ENCODE measurements around the gene SLC25A23. TPM values are rescaled to one million over a fixed set of nuclear protein-coding genes. Genes with fewer than 3 reads are reported as not detected.

Gene SLC25A23
- total and polyA plus RNA-seq, 9 of the 15 experiments (the other 6 are each of a cell fraction or from before 2014, with no cell fraction given), result 6.1 to 72.0 (median 26.6) TPM

DNA sequence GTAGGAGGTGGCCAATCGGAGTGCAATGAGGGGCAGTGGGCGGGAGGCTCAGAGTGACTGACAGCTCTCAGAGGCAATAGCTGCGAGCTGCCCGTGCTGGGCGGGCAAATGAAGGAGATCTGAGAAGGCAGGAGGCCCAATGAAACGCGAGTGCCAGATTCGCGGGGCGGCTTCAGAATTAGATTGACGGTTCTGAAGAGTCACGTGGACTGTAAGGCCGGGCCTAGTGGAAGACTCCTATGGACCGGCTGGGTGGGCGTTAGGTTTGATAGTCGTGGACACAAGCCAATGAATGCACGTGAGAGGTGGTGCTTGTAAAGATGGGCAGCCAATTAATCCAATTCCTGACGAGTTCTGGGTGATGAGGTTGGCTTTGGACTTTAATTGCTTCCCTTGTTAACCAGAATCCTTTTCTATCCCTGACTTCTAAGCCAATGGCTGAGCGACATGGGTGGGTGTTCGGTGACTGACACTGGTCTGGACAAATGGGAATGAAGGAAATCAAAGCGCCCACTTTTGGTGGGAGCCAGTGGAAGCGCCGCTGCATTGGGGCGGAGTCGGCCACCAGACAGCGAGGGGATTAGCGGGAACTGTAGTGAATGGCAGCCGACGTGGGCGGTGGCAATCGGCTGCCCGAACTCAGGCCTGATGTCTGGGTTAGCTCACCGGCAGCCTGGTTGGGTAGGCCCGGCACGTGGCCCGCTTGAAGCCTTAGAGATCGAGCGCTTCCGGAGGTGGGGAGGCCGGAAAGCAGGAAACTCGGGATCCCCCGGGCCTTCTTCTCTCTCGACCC lies 34.5 kb downstream of the SLC25A23 start (continued):
- TF ChIP-seq, protein P1, sequence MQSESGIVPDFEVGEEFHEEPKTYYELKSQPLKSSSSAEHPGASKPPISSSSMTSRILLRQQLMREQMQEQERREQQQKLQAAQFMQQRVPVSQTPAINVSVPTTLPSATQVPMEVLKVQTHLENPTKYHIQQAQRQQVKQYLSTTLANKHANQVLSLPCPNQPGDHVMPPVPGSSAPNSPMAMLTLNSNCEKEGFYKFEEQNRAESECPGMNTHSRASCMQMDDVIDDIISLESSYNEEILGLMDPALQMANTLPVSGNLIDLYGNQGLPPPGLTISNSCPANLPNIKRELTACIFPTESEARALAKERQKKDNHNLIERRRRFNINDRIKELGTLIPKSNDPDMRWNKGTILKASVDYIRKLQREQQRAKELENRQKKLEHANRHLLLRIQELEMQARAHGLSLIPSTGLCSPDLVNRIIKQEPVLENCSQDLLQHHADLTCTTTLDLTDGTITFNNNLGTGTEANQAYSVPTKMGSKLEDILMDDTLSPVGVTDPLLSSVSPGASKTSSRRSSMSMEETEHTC (IDR thresholded peaks at IDR 0.05), result no peak; the same call in 1 of the 2 replicates
- TF ChIP-seq RHOXF2B (CRISPR knock-in tag; conservative IDR thresholded peaks at IDR 0.05) (no peak), KDM4B (IDR thresholded peaks at IDR 0.05; ENCODE audit: borderline replicate concordance in 2 of 2, low read depth in 1 of 2) (peak in 1 of 2 experiments; percentile 70; a peak in 1 of 4 replicates), HDAC6 (IDR thresholded peaks at IDR 0.05; ENCODE audit: low read depth, low read length) (no peak), REST (IDR thresholded peaks at IDR 0.05; ENCODE audit: borderline replicate concordance) (peak; percentile 62), REST (CRISPR knock-in tag; IDR thresholded peaks at IDR 0.05; ENCODE audit: low read depth) (peak; percentile 83; the same call in 1 of the 2 replicates), STAT5A (IDR thresholded peaks at IDR 0.05; ENCODE audit: borderline replicate concordance, low read length) (no peak), STAG1 (CRISPR knock-in tag; IDR thresholded peaks at IDR 0.05; ENCODE audit: borderline replicate concordance) (no peak), VEZF1 (CRISPR knock-in tag; IDR thresholded peaks at IDR 0.05) (no peak)
- TF ChIP-seq, protein P2, sequence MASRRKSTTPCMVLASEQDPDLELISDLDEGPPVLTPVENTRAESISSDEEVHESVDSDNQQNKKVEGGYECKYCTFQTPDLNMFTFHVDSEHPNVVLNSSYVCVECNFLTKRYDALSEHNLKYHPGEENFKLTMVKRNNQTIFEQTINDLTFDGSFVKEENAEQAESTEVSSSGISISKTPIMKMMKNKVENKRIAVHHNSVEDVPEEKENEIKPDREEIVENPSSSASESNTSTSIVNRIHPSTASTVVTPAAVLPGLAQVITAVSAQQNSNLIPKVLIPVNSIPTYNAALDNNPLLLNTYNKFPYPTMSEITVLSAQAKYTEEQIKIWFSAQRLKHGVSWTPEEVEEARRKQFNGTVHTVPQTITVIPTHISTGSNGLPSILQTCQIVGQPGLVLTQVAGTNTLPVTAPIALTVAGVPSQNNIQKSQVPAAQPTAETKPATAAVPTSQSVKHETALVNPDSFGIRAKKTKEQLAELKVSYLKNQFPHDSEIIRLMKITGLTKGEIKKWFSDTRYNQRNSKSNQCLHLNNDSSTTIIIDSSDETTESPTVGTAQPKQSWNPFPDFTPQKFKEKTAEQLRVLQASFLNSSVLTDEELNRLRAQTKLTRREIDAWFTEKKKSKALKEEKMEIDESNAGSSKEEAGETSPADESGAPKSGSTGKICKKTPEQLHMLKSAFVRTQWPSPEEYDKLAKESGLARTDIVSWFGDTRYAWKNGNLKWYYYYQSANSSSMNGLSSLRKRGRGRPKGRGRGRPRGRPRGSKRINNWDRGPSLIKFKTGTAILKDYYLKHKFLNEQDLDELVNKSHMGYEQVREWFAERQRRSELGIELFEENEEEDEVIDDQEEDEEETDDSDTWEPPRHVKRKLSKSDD (conservative IDR thresholded peaks at IDR 0.05; ENCODE audit: low read length), result no peak

All from K562 (cell line).